ENCODE measurements around the gene CORO2A.

Gene CORO2A, protein sequence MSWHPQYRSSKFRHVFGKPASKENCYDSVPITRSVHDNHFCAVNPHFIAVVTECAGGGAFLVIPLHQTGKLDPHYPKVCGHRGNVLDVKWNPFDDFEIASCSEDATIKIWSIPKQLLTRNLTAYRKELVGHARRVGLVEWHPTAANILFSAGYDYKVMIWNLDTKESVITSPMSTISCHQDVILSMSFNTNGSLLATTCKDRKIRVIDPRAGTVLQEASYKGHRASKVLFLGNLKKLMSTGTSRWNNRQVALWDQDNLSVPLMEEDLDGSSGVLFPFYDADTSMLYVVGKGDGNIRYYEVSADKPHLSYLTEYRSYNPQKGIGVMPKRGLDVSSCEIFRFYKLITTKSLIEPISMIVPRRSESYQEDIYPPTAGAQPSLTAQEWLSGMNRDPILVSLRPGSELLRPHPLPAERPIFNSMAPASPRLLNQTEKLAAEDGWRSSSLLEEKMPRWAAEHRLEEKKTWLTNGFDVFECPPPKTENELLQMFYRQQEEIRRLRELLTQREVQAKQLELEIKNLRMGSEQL
- total RNA-seq = 8.8 to 57.4 (median 19.5) reads per million in 9 experiments

DNA sequence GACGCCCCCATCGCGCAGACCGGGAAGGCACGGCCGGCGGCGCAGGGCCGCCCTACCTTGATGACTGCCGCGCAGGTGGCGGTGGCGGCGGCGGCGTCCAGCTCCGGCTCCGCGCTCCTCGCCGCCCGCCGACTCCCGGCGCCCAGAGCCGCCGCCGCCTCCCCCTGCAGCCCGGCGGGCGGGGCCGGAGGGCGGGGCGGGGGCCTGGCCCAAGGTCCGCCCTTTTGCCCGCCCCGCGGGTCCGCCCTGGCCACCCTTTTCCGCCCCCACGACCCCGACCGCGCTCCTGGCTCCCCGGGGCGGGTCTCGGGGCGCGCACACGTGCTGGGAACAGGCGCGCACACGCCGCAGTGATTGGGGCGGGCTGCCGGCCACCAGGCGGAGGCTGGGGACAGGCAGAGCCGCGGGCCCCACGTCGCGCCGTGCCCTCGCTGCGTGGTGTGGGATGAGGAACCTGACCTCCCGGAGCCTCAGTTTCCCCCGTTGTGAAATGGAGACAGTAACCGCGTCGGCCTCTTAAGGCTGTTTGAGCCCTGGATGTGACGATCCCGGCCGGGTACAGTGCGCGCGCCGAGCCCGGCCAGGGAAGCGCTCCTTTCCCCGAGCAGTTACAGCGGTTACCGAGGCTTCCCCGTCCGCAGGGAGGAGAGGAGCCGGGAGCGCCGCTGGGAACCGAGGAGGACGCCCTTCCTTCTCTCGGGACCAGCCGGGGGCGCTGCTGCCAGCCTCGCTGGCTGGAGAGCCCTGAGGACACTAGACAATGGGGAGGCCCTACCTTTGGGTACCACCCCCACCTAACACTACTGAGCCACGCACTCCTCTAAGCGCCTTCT lies at the start of gene CORO2A:
Gene CORO2A (minus strand): TSS at position 135 of the 833 bp plus-strand sequence. CDS start 34,977 bp downstream, outside the sequence.
- no peaks in the 10 kb centered on the region for H3K27me3 Mint-ChIP-seq
- peak within 1 kb of the TSS; percentile 79 to 81 for H3K27ac Mint-ChIP-seq
- H3K36me3 Mint-ChIP-seq (ENCODE audit: insufficient read depth) = peaks cover 7% of the 10 kb centered on the region
- H3K9me3 Mint-ChIP-seq = no peaks in the 10 kb centered on the region
- DNase-seq (peak; percentile 53 to 73 (median 71)), ATAC-seq (replicated peaks) (peak; percentile 83)
- H3K4me1 Mint-ChIP-seq (ENCODE audit: low read depth in 2 of 2) = peaks cover 28 to 31% of the 10 kb centered on the region in 2 donors
- peak within 1 kb of the TSS; percentile 84 to 85 for H3K4me3 Mint-ChIP-seq

DNA sequence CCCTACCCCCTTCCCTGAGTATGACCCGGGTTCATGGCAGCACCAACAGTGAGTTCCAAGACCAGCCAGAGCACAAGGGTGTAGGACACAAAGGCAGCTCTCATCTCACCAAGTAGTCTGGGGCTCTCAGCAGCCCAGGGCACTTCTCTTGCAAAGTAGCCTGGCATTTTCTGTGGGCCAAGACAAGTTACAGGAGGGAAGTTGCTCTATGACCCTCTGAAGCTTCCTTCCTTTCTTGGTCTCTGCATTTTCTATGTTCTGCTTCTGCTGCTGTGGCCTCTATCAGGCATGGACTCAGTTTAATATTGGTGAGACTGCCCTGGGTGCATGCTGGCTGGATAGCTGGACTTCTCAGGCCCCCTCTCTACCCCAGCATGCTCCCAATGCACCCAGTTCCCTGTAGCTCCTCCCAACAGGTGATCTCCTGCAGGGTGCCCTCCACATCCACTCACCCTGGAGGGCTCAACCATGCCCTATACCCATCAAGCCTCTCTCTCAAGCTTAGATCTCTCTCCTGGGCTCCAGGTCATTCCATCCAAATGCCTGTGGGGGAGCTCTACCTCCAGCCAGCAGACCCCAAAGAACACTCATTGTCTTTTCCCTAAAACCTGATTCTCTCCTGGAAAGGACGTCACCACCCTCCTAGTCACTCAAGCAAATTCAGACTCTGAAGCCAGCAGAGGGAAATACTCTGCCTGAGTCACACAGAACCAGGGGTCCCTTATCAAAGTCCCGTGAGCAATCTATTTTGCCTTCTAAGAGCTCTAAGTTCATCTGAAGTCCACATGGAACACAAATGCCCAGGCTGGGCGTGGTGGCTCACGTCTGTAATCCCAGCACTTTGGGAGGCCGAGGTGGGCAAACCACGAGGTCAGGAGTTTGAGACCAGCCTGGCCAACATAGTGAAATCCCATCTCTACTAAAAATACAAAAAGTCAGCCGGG lies 49.2 kb upstream of the CORO2A start:
- ATAC-seq (replicated peaks) = no peak
- Mint-ChIP-seq H3K36me3 (ENCODE audit: insufficient read depth) (peaks cover 5% of the 10 kb centered on the region), H3K4me3 (no peak overlapping the region), H3K4me1 (ENCODE audit: low read depth in 2 of 2) (peaks cover 0 to 2% of the 10 kb centered on the region in 2 donors), H3K9me3 (no peaks in the 10 kb centered on the region), H3K27me3 (no peaks in the 10 kb centered on the region), H3K27ac (peak overlapping the region in 1 of 2 donors; percentile 70)
- DNase-seq = no peak

DNA sequence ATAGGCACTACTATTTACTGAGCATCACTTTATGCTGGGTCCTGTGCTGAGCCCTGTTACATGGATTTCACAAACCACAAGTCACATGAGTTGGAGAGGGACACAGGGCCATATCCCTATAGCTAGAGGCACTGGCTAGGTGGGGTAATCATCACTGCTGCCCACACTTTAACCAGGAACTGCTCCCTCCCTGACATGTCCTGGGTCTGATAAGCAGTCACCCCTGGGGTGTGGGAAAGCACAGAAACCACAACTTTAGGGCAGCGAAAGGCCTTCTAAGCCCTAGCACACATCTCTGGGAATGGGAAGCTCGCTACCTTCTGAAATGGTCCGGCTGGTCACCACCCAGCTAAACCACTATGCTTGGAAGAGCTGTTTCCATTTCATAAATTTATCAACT lies 48.0 kb upstream of the CORO2A start:
- DNase-seq = no peak
- H3K27ac Mint-ChIP-seq = no peak overlapping the region
- peaks cover 0 to 2% of the 10 kb centered on the region in 2 donors for H3K4me1 Mint-ChIP-seq (ENCODE audit: low read depth in 2 of 2)
- no peak overlapping the region for H3K4me3 Mint-ChIP-seq
- H3K9me3 Mint-ChIP-seq = no peaks in the 10 kb centered on the region
- H3K27me3 Mint-ChIP-seq = no peaks in the 10 kb centered on the region
- ATAC-seq (replicated peaks) = no peak
- H3K36me3 Mint-ChIP-seq (ENCODE audit: insufficient read depth) = peaks cover 5% of the 10 kb centered on the region

DNA sequence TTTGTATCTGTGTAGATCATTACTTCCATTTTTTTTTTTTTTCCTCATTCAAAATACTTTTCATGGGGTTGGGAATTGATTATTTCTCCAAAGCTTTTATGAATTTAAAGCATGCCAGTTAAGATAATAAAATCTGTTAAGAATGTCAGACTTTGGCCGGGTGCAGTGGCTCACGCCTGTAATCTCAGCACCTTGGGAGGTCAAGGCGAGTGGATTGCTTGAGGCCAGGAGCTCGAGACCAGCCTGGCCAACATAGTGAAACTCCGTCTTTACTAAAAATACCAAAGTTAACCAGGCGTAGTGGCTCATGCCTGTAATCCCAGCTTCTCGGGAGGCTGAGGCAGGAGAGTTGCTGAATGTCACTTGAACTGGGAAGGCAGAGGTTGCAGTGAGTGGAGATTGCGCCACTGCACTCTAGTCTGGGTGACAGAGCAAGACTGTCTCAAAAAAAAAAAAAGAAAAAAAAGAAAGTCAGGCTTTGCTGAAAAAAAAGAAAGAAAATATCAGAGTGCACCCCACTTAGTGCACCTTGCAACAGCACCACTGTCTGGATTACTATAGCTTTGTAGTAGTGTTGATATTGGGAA lies 44.6 kb upstream of the CORO2A start:
- H3K36me3 Mint-ChIP-seq (ENCODE audit: insufficient read depth) = no peaks in the 10 kb centered on the region
- ATAC-seq (replicated peaks) (no peak), DNase-seq (no peak)
- peaks cover 0 to 4% of the 10 kb centered on the region in 2 donors for H3K4me1 Mint-ChIP-seq (ENCODE audit: low read depth in 2 of 2)
- H3K27ac Mint-ChIP-seq = no peak overlapping the region
- H3K27me3 Mint-ChIP-seq = no peaks in the 10 kb centered on the region
- no peak overlapping the region for H3K4me3 Mint-ChIP-seq
- H3K9me3 Mint-ChIP-seq = no peaks in the 10 kb centered on the region

DNA sequence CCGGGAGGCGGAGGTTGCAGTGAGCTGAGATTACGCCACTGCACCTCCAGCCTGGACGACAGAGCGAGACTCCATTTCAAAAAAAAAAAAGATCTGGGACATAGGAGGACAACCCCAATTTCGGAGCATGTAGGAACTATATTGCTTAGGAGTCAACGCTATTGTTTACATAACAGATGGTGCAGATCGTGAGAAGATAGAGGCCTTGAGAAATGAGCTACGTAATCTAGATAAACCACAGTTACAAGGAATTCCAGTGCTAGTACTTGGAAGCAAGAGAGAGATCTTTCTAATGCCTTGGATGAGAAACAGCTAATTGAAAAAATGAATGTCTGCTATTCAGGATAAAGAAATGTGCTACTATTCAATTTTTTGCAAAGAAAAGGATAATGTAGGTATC lies 42.7 kb upstream of the CORO2A start:
- H3K36me3 Mint-ChIP-seq (ENCODE audit: insufficient read depth) = no peaks in the 10 kb centered on the region
- H3K4me3 Mint-ChIP-seq = no peak overlapping the region
- H3K27me3 Mint-ChIP-seq = no peaks in the 10 kb centered on the region
- peaks cover 0 to 2% of the 10 kb centered on the region in 2 donors for H3K4me1 Mint-ChIP-seq (ENCODE audit: low read depth in 2 of 2)
- H3K27ac Mint-ChIP-seq = no peak overlapping the region
- DNase-seq (no peak), ATAC-seq (replicated peaks) (no peak)
- H3K9me3 Mint-ChIP-seq = no peaks in the 10 kb centered on the region

DNA sequence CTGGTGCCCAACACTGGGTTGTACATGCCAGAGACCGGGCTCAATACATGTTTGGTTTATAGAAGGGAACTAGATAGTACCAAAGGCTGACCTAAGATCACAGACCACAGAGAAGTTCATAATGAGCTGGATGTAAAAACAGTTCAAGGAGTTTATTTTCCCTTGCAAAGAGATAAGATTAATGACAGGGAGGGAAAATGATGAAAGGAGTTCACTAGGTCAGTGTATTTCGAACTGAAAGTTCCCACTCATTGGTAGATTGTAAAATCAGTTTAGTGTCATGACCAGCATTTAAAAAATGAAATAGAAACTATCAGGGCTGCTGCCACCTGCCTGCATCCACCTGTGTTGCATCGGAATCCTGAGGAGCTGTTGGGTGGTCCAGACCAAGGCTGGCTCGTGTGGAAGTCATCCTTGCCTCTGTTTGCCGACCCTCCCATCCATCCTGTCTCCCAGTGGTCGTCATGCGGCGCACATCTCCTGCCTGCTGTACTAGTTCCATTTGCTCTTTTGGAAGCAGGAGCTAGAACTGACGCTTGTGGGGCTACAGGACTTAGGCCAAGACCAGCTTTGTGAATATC lies 41.9 kb upstream of the CORO2A start:
- no peaks in the 10 kb centered on the region for H3K9me3 Mint-ChIP-seq
- ATAC-seq (replicated peaks) (no peak), DNase-seq (no peak)
- no peak overlapping the region for H3K27ac Mint-ChIP-seq
- H3K27me3 Mint-ChIP-seq = no peaks in the 10 kb centered on the region
- H3K36me3 Mint-ChIP-seq (ENCODE audit: insufficient read depth) = no peaks in the 10 kb centered on the region
- no peak overlapping the region for H3K4me3 Mint-ChIP-seq
- peaks cover 0 to 2% of the 10 kb centered on the region in 2 donors for H3K4me1 Mint-ChIP-seq (ENCODE audit: low read depth in 2 of 2)

DNA sequence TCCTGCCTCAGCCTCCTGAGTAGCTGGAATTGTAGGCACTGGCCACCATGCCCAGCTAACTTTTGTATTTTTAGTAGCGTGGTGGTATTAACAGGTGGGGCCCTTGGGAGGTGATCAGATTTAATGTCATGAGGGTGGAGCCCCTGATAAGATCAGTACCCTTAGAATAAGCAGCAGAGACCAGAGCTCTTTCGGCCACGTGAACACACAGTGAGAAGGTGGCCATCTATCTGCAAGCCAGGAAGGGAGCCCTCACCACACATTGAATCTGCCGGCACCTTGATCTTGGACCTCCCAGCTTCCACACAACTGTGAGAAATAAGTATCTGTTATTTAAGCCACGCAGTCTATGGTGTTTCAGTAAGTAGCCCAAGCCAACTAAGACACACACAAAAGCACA lies 40.5 kb upstream of the CORO2A start:
- Mint-ChIP-seq H3K27ac (no peak overlapping the region), H3K4me3 (no peak overlapping the region), H3K36me3 (ENCODE audit: insufficient read depth) (no peaks in the 10 kb centered on the region), H3K9me3 (no peaks in the 10 kb centered on the region), H3K27me3 (no peaks in the 10 kb centered on the region), H3K4me1 (ENCODE audit: low read depth in 2 of 2) (peaks cover 0 to 2% of the 10 kb centered on the region in 2 donors)
- ATAC-seq (replicated peaks) (no peak), DNase-seq (no peak)

DNA sequence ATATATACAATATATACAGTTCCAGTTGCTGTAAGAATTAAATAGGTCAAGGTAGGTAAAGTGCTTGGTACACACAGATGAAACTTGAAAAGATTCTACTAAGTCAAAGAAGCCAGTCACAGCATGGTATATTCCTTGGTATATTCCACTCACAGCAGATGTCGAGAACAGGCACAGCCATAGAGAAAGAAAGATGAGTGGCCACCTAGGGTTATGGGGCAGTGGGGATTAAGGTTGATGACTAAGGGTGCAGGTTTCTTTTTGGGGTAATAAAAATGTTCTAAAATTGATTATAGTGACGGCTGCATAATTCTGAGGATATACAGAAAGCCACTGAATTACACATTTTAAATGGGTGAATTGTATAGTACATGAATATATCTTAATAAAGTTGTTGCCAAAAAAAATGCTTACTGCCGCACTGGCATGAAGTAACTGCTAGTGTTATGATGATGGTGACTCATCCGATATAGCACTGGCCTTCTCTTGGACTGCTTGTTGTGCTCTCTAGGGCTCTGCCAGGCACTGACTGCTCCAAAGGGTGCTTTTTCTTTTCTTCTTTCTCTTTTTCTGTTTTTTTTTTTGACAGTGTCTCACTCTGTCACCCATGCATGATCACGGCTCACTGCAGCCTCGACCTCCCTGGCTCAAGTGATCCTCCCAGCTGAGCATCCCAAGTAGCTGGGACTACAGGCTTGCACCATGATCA lies 39.5 kb upstream of the CORO2A start:
- Mint-ChIP-seq H3K9me3 (no peaks in the 10 kb centered on the region), H3K27ac (no peak overlapping the region), H3K27me3 (no peaks in the 10 kb centered on the region), H3K36me3 (ENCODE audit: insufficient read depth) (peaks cover 3% of the 10 kb centered on the region), H3K4me3 (no peak overlapping the region), H3K4me1 (ENCODE audit: low read depth in 2 of 2) (peaks cover 0 to 2% of the 10 kb centered on the region in 2 donors)
- DNase-seq (no peak), ATAC-seq (replicated peaks) (no peak)

DNA sequence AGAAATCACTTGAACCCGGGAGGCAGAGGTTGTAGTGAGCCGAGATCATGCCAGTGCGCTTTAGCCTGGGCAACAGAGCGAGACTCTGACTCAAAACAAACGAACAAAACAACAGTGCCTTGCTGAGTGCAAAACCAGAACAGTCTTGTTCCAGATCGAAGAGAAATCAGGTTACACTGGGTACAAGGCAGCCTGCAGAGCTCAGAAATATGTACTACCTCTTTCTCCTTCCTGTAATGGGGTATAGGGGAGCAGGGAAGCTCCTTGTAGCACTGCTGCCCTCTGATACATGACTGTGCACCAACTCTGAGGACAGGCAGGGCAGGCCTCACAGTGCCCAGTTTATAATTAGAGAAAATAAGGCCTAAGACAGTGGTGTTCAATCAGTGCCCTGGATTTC lies 38.4 kb upstream of the CORO2A start:
- DNase-seq (no peak), ATAC-seq (replicated peaks) (no peak)
- Mint-ChIP-seq H3K9me3 (no peaks in the 10 kb centered on the region), H3K36me3 (ENCODE audit: insufficient read depth) (peaks cover 4% of the 10 kb centered on the region), H3K4me3 (no peak overlapping the region), H3K27me3 (no peaks in the 10 kb centered on the region), H3K27ac (no peak overlapping the region), H3K4me1 (ENCODE audit: low read depth in 2 of 2) (peaks cover 0 to 2% of the 10 kb centered on the region in 2 donors)

DNA sequence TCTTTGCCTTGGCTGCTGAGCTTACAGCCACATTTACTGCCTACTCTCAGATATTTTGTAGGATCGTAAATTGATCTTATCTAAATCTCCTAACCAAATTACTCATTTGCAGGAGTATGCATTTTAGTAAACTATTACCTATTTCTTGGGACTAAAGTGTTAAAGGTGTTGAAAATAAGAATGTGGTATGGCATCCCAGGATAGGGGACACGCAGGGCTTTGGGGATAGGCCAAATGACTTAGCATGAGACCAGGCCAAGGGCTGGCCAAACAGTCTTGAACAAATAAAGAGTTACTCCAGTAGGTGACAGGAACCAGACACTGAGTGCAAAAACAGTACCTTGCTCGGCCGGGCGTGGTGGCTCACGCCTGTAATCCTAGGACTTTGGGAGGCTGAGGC lies 37.9 kb upstream of the CORO2A start:
- Mint-ChIP-seq H3K4me3 (no peak overlapping the region), H3K9me3 (no peaks in the 10 kb centered on the region), H3K36me3 (ENCODE audit: insufficient read depth) (peaks cover 4% of the 10 kb centered on the region), H3K4me1 (ENCODE audit: low read depth in 2 of 2) (peaks cover 0 to 2% of the 10 kb centered on the region in 2 donors), H3K27me3 (no peaks in the 10 kb centered on the region), H3K27ac (no peak overlapping the region)
- no peak for DNase-seq
- ATAC-seq (replicated peaks) = no peak

DNA sequence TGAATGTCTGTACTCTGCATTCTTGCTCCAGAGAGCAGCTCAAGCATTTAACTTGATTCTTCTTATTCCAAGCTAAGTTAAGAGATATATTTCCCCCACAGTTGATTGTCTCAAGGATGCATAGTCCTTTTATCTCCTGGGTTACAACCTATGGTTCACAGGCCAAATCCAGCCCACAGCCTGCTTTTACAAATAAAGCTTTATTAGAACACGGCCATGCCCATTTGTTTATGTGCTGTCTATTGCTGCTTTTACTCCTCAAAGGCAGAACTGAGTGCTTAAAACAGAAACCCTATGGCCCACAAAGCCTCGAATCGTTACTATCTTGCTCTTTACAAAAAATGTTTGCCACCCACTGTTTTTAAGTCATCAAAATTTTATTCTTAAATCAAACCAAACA lies 37.2 kb upstream of the CORO2A start:
- H3K36me3 Mint-ChIP-seq (ENCODE audit: insufficient read depth) = peaks cover 4% of the 10 kb centered on the region
- H3K4me3 Mint-ChIP-seq = no peak overlapping the region
- ATAC-seq (replicated peaks) (no peak), DNase-seq (no peak)
- no peak overlapping the region for H3K27ac Mint-ChIP-seq
- no peaks in the 10 kb centered on the region for H3K27me3 Mint-ChIP-seq
- no peaks in the 10 kb centered on the region for H3K4me1 Mint-ChIP-seq (ENCODE audit: low read depth in 2 of 2)
- H3K9me3 Mint-ChIP-seq = no peaks in the 10 kb centered on the region

DNA sequence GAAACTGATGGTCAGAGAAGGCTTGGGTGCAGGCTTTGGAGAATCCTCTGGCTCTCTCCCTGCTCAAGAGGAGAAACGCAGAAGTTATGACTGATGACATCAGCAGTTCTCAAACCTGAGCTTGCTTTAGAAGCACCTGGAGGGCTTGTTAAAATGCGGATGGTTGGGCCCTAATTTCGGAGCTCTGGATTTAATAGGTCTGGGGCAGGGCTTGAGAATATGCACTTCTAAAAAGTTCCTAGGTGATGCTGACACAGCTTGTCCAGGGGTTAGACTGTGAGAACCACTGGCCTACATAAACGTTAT lies 36.6 kb upstream of the CORO2A start:
- DNase-seq (no peak), ATAC-seq (replicated peaks) (no peak)
- Mint-ChIP-seq H3K4me1 (ENCODE audit: low read depth in 2 of 2) (no peaks in the 10 kb centered on the region), H3K36me3 (ENCODE audit: insufficient read depth) (peaks cover 4% of the 10 kb centered on the region), H3K27ac (no peak overlapping the region), H3K9me3 (no peaks in the 10 kb centered on the region), H3K4me3 (no peak overlapping the region), H3K27me3 (no peaks in the 10 kb centered on the region)

Measured in effector memory CD8-positive, alpha-beta T cell (primary cell).